GM18909 (cell line): ENCODE data around the gene CLEC16A.

Source experiments
- ATAC-seq: cut with Tn5 transposase; IDR thresholded peaks from one replicate; pipeline ENCODE4 v1.9.1; 2021; ENCODE audit warnings: mild to moderate bottlenecking; ENCODE audit not compliant: unreplicated experiment, poor library complexity

Gene CLEC16A

GRCh38 chr16:11051430-11051829, 107.1 kb downstream of the CLEC16A start:
- ATAC-seq, result no peak

- ATAC-seq, result peak; percentile 82
These were observed 107.8 kb downstream of the CLEC16A start for GRCh38 chr16:11051879-11052808.

GRCh38 chr16:11053916-11054460, 109.6 kb downstream of the CLEC16A start:
- ATAC-seq, result no peak

GRCh38 chr16:11056090-11056992, 112.0 kb downstream of the CLEC16A start:
- ATAC-seq, result no peak

- ATAC-seq, result no peak
These were observed 112.8 kb downstream of the CLEC16A start for GRCh38 chr16:11056993-11057649.

GRCh38 chr16:11057711-11058345, 113.5 kb downstream of the CLEC16A start:
- ATAC-seq, result no peak

GRCh38 chr16:11058832-11059231, 114.5 kb downstream of the CLEC16A start:
- no peak for ATAC-seq

- ATAC-seq, result no peak
These were observed 115.2 kb downstream of the CLEC16A start for GRCh38 chr16:11059588-11059987.

GRCh38 chr16:11060364-11060763, 116.0 kb downstream of the CLEC16A start:
- no peak for ATAC-seq

GRCh38 chr16:11060842-11061241, 116.5 kb downstream of the CLEC16A start:
- no peak for ATAC-seq

GRCh38 chr16:11061629-11062270, 117.4 kb downstream of the CLEC16A start:
- ATAC-seq, result no peak

GRCh38 chr16:11063448-11064201, 119.3 kb downstream of the CLEC16A start:
- ATAC-seq, result no peak

GRCh38 chr16:11064202-11064540, 119.8 kb downstream of the CLEC16A start:
- no peak for ATAC-seq

GRCh38 chr16:11064851-11065250, 120.5 kb downstream of the CLEC16A start:
- ATAC-seq, result no peak

GRCh38 chr16:11066261-11066870, 122.0 kb downstream of the CLEC16A start:
- no peak for ATAC-seq

- ATAC-seq, result no peak
These were observed 122.9 kb downstream of the CLEC16A start for GRCh38 chr16:11067266-11067665.

- no peak for ATAC-seq
These were observed 123.4 kb downstream of the CLEC16A start for GRCh38 chr16:11067697-11068141.

- no peak for ATAC-seq
These were observed 127.5 kb downstream of the CLEC16A start for GRCh38 chr16:11071829-11072228.
